GM12873 (cell line): ENCODE data around the gene OR6F1.

Experiments used
- CTCF ChIP-seq: IDR thresholded peaks from 2 replicates; pipeline ENCODE4 v1.5.1; 2012; ENCODE audit warnings: low read depth, mild to moderate bottlenecking, moderate library complexity, low read length, control low read depth; ENCODE audit not compliant: insufficient read depth; ENCODE audit errors: missing control alignments

The OR6F1 gene

DNA sequence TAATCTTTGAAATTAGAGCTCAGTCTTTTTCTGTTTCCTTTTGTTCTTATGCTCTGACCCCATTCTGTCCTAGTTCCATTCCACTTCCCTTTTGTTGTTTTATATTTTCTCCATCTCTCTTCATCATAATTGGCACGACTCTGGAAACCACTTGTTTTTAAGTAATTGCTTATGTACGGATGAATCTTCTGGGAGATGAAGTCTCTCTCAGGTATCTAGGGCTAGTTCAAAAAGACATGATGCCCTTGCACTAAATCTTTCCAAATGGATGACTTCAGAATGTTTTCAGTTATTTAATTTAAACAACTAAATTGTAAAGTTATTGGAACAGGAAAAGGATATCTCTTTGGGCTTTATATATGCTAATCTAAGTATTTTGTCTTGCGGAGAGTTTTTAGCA, at the start of gene OR6F1:
Gene OR6F1 (minus strand): TSS at position 101 of the 400 bp plus-strand sequence. CDS start 3,891 bp downstream, outside the sequence.
- no peak for TF ChIP-seq CTCF

GRCh38 chr1:247760456-247760855, 44.0 kb upstream of the OR6F1 start, which contains the start of gene OR1C1:
TSS of gene OR1C1 (minus strand) at chr1:247760556. CDS start at chr1:247758406, 2,150 bp downstream.
- TF ChIP-seq CTCF, result no peak

GRCh38 chr1:247749870-247750269, 33.4 kb upstream of the OR6F1 start:
- no peak for TF ChIP-seq CTCF

DNA sequence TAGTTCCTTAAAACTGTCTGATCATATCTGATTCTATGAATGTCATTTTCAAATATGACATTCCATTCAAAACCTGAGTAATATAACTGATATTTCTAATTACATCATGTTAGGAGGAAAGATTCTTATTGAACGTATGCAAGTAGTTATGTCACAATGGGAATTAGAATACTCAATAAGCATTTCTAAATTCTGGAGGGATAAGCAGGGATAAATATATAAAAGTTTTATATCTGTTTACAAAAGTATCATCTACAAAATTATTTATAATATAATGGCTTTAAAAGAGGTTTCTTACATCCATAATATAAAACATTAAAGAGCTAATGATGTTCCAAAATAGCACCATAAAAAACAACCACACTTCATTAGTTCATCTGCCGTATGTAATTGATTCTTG, 31.6 kb upstream of the OR6F1 start, which contains the start of gene OR14A2:
Gene OR14A2 (minus strand): TSS at position 101 of the 400 bp plus-strand sequence.
- TF ChIP-seq CTCF, result no peak

GRCh38 chr1:247747616-247748015, 31.2 kb upstream of the OR6F1 start:
- no peak for TF ChIP-seq CTCF

DNA sequence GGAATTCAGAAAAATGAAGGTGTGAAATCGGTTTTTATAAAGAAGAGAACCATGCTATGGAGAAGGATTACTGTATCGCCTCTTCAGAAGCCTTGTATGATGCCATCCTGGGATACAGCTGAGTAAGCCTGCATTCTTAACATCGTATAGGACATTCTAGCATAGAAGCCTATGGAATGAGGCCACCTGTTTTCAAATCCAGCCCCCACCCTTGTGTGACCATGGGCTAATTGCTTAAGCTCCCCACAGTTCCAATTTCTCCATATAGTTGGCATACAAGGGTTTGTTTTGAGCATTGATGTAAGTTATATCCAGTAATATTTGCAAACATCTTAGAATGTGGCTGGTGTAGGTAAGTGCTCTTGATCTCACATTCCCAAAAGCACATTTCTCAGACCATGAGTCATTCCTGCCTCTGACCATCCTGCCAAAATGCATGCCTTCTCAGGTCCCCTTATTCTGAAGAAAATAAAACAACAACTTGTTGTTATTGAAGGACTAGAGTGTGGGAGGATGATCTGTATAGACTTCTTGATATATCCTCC, 30.0 kb upstream of the OR6F1 start:
- no peak for TF ChIP-seq CTCF

GRCh38 chr1:247741756-247742155, 25.3 kb upstream of the OR6F1 start:
- no peak for TF ChIP-seq CTCF

DNA sequence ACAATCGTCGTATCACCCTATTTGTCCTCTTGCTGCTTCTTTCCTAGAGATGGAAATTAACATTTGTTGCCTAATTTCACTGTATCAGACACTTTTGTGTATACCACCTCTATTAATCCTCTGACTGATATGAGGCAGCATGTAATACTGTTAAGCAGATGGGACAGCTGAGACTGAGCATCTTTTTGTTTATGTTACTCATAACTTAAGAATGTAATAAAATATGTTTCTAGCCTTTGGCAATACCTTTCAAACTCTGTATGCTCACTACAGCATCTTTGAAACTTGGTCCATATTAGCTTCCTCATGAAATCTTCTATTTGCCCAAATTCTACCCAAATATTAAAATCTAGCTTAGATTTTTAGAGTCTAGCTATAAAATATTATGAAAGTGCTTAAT, 24.3 kb upstream of the OR6F1 start:
- TF ChIP-seq CTCF, result no peak
